HG03575 (cell line): ENCODE results near the gene SLC7A5.
"Not testable (repeated sequence)": the region's sequence is repeated elsewhere in the genome, so short reads cannot be mapped to it uniquely, and the experiment has no call there.

Experiments used
- ATAC-seq: cut with Tn5 transposase; IDR thresholded peaks from one replicate; pipeline ENCODE4 v1.9.1; 2021; ENCODE audit not compliant: unreplicated experiment, insufficient number of reproducible peaks, low FRiP score; ENCODE audit errors: extremely low read depth

The SLC7A5 gene

DNA sequence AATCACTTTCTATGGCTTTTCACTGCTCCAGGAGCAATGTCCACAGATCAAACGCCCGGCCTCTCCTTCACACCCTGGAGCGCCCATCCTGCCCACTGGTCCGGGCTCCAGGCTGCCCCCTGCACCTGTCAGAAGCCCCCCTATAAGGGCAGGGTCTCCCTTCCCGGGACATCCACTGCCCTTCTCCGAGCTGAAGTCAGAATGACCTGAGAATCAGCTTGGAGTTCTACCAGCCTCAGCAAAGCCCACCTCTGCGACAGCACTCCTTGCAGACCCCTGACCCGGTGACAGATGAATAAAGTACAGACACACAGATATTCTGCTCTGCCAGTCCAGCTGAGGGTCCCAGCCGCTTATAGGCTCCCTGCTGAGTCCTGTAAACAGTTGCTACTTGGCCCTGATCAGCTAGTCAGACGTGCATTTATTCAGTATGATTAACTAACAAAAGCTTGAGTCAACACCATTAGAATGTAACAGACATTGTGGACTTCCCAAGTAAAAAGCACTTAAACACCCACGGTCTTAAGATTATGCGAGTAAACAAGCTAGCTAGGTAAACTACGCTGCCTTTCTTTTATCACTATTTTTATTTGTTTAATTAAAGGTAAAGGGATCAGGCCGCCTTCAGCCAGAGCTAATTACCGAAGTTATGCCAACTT lies 4.8 kb downstream of the SLC7A5 start:
- ATAC-seq = no peak

DNA sequence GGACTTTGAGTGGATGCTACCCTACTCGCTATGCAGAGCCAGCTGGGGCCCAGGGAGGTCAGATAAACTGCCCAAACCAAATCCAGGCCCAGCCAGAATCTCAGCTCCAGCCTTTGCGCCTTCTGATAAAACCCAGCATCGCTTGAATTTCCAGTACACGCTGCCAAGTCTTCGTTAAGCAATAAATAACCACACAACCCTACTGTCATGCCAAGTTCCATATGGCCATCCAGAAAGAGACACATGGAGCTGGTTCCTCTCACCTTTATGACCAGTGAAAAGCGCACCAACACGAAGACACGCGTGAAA lies 6.0 kb downstream of the SLC7A5 start:
- ATAC-seq = not testable (repeated sequence)

DNA sequence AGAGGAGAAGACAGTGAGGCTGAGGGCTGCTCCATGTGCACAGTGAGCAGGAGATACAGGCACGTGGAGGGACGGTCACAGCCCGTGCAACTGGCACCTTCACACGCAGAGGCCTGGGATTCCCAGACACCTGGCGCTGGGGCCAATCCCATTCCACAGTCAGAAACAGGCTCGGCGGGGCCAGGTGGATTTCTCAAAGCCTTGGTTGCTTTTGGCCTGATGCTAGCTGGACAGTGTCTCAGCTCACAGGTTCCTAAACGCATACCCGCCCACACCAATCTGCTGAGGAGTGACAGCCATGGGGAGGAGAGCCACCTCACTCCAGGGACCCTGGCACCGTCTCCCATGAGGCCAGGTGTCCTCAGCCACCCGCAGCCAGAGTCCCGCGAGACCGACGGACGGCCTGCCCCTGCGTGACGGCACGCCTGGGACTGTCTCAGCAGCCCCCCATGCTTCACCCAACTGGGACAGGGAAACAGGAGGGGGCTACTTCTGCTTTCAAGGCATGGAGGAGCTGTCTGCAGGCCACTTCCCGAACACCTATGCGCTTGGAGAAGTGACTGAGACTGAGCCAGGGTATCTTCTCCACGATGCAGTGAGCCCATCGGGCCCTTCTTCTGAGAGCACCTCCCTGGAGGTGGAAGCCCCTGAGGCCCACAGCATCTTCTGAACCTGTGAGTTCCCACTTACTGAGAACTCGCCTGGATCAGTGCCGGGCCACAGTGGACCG lies 6.5 kb downstream of the SLC7A5 start:
- not testable (repeated sequence) for ATAC-seq

DNA sequence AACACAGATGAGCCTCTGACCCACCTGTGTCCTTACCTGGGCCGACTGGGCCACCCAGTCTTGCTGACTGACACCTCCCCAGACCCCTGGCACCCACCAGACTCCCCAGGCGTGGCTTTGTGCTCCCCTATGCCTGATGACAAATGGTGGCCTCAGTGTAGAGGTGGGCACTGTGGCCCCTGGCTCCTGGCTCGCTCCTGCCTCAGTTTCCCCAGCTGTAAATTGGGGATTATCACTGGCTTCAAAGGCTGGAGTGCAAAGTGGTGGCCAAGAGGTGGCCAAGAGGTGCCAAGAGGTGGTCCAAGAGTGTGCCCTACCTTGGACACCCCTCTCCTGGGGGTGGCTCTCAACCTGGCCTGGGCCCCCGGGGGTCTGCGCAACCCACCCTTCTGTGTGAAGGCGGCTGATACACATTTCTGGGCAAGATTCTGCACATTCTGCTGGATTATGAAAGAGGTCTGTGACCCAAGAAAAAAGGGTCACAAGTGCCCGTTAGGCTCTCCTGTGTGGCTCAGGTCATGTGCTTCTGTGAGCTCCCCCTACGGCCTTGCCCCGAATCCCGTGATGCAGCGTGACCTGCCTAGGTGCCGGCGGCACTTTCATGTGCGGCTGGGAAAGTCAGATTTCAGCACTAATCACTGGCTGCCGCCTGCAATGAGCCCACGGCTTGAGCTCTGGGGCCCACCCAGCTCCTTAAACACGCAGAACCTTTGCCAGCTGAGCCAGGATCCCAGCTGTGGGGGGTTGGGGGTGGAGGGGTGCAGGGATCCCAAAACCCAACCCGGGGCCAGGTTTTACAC lies 7.8 kb downstream of the SLC7A5 start:
- ATAC-seq = not testable (repeated sequence)

DNA sequence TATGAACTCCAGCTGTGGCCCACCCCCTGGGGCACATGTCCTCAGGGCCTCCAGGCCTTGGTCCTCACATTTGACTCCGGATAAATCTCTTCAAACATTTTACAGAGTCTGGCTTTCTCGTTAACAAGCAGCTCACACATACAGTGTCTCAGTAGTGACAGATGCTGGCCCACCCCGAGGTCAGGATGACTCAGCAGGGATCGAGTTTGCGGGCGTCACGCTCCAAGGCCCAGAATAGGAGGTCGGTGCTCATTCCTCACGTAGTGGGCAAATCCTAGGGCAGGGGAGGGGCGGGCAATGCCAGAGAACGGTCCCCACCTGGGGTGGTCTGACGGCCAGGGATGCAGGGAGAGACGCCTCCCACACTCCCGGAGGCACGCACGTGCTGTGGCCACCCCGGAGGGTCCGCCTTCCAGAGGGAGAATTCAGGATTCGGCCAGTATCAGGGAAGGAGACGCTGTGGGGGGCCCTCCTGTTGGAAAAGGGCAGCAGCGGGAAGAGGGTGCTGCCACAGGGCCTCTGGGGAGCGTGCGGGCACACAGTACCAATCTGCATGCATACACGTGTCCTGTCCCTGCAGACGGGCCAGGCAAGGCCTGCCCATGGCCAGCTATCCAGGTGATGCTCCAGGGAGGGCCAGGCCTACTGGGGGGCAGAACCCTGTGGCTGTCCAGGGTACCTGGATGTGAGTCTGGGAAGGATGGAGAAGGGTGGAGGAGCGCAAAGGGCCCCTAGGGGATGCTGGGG lies 8.6 kb downstream of the SLC7A5 start:
- ATAC-seq = no peak

DNA sequence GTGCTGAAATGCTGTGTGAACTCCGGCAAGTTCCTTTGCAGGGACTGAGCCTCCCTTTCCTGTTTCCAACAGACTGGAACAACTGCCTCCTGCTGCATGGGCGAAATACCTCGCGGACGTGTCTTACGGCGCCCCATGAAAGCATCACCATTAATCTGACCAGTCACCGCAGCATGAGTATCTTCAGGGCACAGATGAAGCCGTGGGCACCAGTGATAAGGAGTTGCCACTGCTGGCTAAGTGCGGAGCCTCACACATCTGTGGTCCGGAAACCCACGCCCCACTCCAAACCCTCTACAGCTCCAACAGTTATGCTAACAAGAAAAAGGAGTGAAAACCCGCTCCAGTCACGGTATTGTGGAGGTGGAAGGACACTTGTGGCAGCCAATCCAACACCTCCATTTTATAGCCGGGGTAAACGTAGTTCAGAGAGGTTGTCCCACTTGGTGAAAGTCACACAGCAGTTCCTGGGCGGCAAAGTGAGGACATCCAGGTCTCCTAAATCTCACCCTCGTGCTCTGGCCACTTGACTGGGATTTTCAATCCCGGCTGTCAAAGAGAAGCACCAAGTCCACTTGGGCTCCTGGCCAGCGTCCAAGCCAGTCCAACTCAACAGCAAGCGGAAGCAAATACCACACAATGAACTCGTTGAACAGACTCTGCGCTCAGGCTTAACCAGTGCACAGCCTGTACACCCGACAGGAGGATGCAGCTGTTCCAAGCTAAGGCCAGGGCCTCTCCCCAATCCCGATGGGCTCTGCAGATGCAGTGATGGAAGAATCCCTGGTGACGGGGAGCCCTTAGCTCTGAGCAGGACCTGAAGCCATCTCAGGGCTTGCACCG lies 10.9 kb downstream of the SLC7A5 start:
- ATAC-seq = not testable (repeated sequence)

DNA sequence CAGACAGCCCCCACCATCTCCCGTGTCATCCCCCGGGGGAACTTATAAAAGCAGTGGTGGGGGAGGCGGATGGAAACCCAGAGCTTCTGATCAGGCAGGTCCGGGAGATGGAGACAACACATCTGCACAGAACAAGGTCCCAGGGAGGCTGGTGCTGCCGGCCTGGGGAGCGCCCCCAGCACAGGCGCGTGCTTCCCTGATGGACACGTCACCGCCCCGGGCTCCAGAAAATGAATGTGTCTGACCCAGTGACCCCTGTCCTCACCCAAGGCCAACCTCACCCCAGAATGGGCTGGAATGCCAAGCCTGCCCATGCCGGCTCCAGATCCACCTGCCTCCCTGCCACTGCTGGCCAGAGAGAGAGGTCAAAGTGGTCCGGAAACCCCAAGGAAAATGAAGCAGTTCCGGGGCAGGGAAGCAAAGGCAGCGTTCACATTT lies 12.5 kb downstream of the SLC7A5 start:
- ATAC-seq = no peak

DNA sequence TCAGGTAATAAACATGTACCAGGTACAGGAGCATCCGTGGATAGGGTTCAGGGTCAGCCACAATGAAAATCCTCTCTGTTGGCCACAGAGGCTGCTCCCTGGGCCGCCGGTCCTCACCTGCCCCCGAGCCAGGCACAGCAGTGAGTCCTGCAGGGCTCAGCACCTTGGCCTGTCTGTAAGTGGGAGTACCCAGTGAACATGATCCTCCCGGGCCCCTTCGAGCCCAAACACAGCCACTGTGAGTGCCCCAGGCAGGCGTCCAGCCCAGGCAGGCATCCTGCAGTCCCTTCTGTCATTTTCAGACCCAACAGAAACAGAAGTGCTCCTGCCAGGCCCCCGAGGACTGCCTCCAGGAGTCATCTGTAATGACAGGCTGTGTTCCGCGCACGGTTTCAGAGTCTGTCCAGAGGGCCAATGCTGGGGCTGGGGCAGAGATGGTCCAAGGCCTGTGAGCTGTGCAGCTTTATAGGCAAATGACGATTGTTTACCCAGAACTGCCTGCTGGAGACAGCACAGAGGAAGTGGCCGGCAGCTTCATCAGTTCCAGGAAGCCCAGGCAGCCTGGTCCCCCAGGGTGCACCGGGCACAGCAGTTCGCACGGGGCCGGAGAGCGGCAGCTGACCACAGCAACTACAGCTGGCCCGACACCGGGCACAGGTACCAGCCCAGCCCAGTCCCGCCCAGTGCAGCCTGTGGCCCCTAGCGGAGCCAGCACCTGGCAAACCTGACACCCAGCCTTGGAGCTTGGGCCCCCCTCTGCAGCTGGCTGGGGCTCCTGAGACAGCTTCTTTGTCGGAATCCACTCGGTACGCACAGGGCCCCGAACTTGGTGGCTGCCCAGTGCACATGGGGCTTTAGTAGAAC lies 13.2 kb downstream of the SLC7A5 start:
- ATAC-seq = no peak

DNA sequence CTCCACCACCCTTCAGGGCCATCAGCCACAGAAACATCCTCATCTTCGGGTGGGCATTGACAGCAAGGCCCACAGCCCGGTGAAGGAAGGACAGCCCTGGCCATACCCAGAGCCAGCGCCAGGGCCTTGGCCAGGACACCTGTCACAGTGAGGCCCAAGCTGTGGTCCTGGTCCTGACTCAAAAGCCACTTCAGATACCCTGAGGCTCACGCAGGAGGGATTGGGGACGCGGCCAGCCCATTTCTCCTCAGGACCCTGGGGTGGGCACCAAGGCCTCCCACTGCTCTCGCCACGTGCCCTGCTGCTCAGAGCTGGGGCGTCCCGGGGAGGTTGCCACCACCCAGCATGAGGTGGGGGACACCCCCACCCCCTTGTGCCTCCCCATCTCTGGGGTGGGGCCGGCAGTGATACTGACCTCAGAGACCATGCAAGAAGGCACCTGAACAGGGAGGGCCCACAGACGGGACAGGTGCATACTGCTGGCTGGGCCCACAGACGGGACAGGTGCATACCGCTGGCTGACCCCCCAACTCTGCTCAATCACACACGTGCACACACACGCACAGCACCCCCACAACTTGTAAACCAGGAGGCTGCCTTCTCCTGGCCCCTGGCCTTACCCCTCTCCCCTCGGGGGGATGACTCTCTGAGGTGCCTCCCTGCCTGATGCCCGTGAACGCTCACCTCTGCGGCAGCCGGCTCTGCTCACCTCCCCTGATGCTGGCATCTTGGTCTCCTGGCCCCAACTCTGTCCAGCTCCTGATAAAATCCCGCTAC lies 14.2 kb downstream of the SLC7A5 start:
- no peak for ATAC-seq

DNA sequence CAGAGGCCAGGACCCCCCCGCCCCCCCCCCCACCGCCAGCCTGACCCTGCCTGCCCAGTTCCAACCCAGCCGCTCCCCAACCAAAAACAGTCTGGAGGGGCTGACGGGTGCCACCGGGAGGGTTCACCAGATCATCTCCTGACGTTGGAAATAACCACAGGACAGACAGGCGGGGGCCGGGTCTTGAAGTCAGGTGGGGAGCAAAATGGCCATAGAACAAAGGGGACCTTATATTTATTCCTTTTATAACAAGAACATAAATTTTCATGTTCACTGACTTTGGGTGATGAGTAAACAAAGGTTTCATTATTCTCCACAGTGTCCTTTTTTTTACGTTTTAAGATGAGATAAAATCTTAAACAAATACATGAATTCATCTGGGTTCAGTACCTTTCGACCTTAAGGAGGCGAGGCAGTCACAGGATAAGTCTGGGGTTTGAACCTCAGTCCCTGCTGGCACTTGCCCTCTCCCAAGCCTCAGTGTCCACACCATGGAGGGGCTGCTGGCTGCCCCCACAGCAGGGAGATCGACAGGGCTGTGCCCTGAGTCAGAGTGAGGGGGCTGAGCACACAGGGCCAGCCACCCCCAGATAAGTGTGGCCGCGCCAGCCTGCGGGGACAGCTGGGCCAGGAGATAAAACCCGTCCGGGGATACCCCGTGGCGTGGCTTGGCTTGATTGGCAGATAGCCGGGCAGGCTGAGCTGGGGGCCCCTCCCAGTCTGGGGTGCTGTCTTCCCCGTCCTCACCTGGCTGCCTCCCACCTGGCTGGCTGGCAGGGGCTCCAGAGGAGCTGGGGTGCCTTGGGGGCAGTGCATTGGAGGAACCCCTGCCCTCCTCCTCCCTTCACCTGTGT lies 15.0 kb downstream of the SLC7A5 start:
- ATAC-seq = no peak

DNA sequence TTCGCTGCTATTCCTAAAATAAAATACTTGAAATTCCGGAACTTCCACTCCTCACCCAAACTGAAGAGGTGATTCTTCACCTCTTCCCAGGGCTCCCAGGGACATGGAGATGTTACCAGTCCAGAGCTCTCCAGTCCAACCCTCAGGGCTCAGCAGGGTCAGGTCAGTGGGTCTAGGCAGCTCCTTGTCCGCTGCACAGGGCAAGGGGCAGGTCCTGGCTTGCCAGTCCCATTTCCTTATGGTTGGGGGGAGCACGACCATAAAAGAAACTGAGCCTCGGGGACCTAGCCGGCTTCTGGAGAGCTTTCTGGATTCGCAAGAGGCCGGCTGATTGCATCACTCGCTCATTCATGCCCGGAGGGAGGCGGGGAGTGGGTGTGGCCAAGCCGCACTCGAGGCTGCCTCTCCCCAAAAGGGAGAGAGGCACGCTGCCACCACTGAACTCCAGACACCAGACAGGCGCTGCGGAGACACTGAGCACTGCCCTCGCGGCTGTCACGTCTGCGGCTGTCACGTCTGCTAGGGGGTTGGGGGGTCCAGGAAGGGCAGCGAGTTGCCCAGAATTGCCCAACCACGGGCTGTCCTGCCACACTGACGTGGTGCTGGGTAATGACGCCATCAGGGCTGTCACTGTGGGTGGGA lies 15.8 kb downstream of the SLC7A5 start:
- ATAC-seq = no peak

DNA sequence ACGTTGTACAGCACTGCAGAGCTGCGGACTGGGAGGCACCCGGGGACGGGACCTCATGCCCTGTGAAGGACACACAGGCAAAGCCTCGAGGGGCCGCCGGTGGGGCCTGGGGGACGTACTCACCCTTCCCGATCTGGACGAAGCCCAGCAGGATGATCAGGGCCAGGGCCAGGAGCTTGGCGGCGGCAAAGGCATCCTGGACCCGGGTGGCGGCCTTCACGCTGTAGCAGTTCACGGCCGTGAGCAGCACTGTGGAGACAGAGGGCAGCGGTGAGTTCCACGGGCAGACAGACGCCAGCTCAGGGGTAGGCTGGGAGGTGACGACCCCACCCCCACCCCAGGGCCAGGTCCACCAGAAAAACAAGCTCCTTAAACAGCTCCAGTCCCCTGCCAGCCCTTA lies 17.7 kb downstream of the SLC7A5 start:
- ATAC-seq = no peak

DNA sequence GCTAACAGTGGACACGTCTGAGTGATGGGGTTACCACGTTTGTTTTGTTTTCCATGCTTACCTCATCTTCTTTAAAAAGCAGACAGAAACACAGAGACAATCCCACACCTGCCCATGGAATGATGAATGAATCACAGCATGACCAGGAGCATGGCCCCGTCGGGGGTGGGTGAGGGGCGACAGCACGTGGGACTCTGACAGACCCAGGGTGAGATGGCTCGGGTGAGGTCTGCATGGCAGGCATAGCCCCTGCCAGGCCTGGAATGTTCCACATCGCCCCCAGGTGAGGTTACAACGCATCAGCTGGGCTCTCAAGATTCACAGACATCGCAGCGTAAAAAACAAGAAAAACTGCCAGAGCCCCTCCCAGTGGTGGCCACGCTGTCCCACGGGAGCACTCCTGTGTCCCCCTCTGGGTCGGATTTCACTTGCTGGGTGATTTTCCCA lies 18.1 kb downstream of the SLC7A5 start:
- no peak for ATAC-seq

DNA sequence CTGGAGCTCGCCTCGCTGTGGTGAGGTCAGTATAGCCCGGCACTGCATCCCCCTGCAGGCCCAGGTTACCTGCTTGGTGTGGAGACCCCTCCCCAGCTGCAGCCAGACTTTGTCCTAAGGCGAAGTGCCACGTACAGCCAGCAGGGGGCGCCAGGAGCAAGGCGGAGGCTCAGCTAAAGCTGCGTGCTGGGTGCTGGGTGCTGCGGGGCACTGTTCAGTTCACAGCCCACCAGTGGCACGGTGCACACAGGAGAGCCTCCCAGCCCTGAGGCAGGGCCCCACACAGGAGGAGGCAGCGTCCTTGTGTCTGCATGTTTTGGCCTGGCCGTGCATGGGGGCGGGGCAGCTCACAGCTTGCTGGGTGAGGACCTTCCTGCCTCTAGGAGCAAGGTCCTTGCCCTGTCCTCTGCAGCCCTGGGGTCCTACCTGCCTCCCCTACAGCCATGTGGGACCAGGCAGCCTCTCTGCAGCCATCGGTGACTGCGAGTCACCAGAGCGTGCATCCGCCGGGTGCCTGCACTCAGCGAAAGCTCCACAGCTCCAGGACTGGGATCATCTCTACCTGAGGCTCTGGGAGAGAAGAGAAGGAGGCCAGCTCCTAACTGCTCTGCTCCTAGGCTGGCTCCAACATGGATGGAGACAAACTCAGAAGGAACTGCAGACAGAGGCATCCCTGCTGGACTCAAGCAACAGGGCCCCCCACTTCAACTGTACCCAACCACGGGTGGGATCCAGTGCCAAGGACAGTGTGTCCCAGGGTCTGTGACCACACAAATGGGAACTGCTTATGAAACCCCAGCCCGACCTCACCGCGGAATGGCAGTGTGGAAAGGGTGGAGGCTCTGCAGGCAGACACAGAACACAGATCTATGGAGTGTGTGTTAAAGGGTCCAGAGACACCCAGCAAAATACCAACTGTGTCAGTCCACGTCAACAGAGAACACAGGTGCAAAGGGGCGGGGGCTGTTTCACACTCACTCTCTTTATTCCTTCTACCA lies 19.0 kb downstream of the SLC7A5 start:
- no peak for ATAC-seq
